ENCODE data around the gene AGBL5. TPM values are rescaled to one million over a fixed set of nuclear protein-coding genes. Genes with fewer than 3 reads are reported as not detected.
"Not testable (repeated sequence)": the region's sequence is repeated elsewhere in the genome, so short reads cannot be mapped to it uniquely, and the experiment has no call there.

Gene AGBL5
- total and polyA plus RNA-seq, 4 donors = 8.6 to 22.3 (median 14.4) TPM

- Histone ChIP-seq H3K4me3 (no peak overlapping the region), H3K27me3 (ENCODE audit: control insufficient read depth in 3 of 3, insufficient read depth in 3 of 3, low read length in 2 of 3) (no peaks in the 10 kb centered on the region), H3K36me3 (ENCODE audit: control insufficient read depth in 4 of 4, insufficient read depth in 4 of 4, low read length in 4 of 4) (no peaks in the 10 kb centered on the region), H3K27ac (ENCODE audit: low read depth in 1 of 2, low read length in 1 of 2) (no peak overlapping the region), H3K9me3 (ENCODE audit: control insufficient read depth in 4 of 4, insufficient read depth in 3 of 4, low read length in 3 of 4) (no peaks in the 10 kb centered on the region), H3K4me1 (ENCODE audit: control insufficient read depth in 5 of 5, insufficient read depth in 5 of 5, low read length in 5 of 5) (no peaks in the 10 kb centered on the region), H3K9ac (ENCODE audit: insufficient read depth in 1 of 2, low read length in 2 of 2) (no peak overlapping the region)
- TF ChIP-seq CTCF (IDR thresholded peaks at IDR 0.05; ENCODE audit: control extremely low read depth, extremely low read depth) = no peak
- 90 to 95% methylated on average over 3 of the region's 3 CpGs for WGBS, 2 donors
- DNase-seq = no peak
- ATAC-seq (ENCODE audit: insufficient read depth, low FRiP score) = no peak
These were observed 57.6 kb downstream of the AGBL5 start for GRCh38 chr2:27109083-27109482.

GRCh38 chr2:27110603-27111352, 59.3 kb downstream of the AGBL5 start:
- not testable (repeated sequence) for DNase-seq; ATAC-seq (ENCODE audit: insufficient read depth, low FRiP score); H3K4me3 ChIP-seq; H3K27ac ChIP-seq (ENCODE audit: low read depth in 1 of 2, low read length in 1 of 2); H3K4me1 ChIP-seq (ENCODE audit: control insufficient read depth in 5 of 5, insufficient read depth in 5 of 5, low read length in 5 of 5); H3K9ac ChIP-seq (ENCODE audit: insufficient read depth in 1 of 2, low read length in 2 of 2); H3K9me3 ChIP-seq (ENCODE audit: control insufficient read depth in 4 of 4, insufficient read depth in 3 of 4, low read length in 3 of 4); H3K27me3 ChIP-seq (ENCODE audit: control insufficient read depth in 3 of 3, insufficient read depth in 3 of 3, low read length in 2 of 3); H3K36me3 ChIP-seq (ENCODE audit: control insufficient read depth in 4 of 4, insufficient read depth in 4 of 4, low read length in 4 of 4)
- WGBS, 2 donors = 85 to 89% methylated on average over 24 of the region's 24 CpGs

GRCh38 chr2:27111392-27112078, 60.1 kb downstream of the AGBL5 start:
- not testable (repeated sequence) for H3K36me3 ChIP-seq (ENCODE audit: control insufficient read depth in 4 of 4, insufficient read depth in 4 of 4, low read length in 4 of 4); H3K27ac ChIP-seq (ENCODE audit: low read depth in 1 of 2, low read length in 1 of 2); H3K9ac ChIP-seq (ENCODE audit: insufficient read depth in 1 of 2, low read length in 2 of 2); H3K4me1 ChIP-seq (ENCODE audit: control insufficient read depth in 5 of 5, insufficient read depth in 5 of 5, low read length in 5 of 5); H3K4me3 ChIP-seq; H3K27me3 ChIP-seq (ENCODE audit: control insufficient read depth in 3 of 3, insufficient read depth in 3 of 3, low read length in 2 of 3); DNase-seq; ATAC-seq (ENCODE audit: insufficient read depth, low FRiP score); H3K9me3 ChIP-seq (ENCODE audit: control insufficient read depth in 4 of 4, insufficient read depth in 3 of 4, low read length in 3 of 4)
- WGBS, 2 donors = 92 to 96% methylated on average over 45 to 49 of the region's 49 CpGs

GRCh38 chr2:27115519-27115918, 64.1 kb downstream of the AGBL5 start:
- ATAC-seq (ENCODE audit: insufficient read depth, low FRiP score) = no peak
- H3K9me3 ChIP-seq (ENCODE audit: control insufficient read depth in 4 of 4, insufficient read depth in 3 of 4, low read length in 3 of 4) = peaks cover 0 to 2% (median 0%) of the 10 kb centered on the region in 4 donors
- 67 to 82% methylated on average over 2 of the region's 2 CpGs for whole genome bisulfite sequencing, 2 donors
- no peak overlapping the region for H3K27ac ChIP-seq (ENCODE audit: low read depth in 1 of 2, low read length in 1 of 2)
- H3K4me3 ChIP-seq = no peak overlapping the region
- peaks cover 0 to 29% (median 29%) of the 10 kb centered on the region in 3 donors for H3K27me3 ChIP-seq (ENCODE audit: control insufficient read depth in 3 of 3, insufficient read depth in 3 of 3, low read length in 2 of 3)
- peaks cover 0 to 9% (median 4%) of the 10 kb centered on the region in 5 donors for H3K4me1 ChIP-seq (ENCODE audit: control insufficient read depth in 5 of 5, insufficient read depth in 5 of 5, low read length in 5 of 5)
- no peaks in the 10 kb centered on the region for H3K36me3 ChIP-seq (ENCODE audit: control insufficient read depth in 4 of 4, insufficient read depth in 4 of 4, low read length in 4 of 4)
- DNase-seq = no peak
- no peak for TF ChIP-seq CTCF (IDR thresholded peaks at IDR 0.05; ENCODE audit: control extremely low read depth, extremely low read depth)
- no peak overlapping the region for H3K9ac ChIP-seq (ENCODE audit: insufficient read depth in 1 of 2, low read length in 2 of 2)
